ENCODE results near the gene ANTXR1.
A peak's percentile ranks its signal among the peaks of the same experiment; 100 is the strongest.
"Not testable (repeated sequence)": the region's sequence is repeated elsewhere in the genome, so short reads cannot be mapped to it uniquely, and the experiment has no call there.

ANTXR1 gene

DNA sequence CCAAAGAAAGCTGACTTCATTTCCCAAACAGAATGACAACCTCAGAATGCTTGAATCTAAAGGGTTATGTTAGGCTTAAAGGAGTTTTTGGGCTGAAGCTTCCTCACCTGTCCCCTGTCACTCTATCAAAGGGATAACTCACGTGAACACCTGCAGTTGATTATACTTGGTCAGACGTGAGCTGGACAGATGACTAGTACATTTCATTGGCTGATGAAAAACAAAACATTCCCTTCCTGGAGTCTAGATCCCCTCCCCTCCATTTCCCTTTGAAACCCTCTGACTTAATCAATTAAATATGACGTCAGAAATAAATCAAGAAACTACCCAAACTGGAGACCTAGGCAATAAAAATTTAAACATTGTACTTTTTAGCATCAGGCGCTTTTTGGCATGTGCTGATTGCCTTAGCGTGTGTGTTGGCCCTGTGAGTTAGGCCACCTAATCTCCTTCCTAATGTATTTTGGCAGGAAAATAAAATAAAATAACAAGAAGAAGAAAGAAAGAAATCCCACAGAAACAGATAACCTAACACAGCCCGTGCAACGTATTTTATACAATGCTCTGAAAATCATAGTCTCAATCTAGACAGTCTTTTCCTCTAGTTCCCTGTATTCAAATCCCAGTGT is 159.0 kb downstream of the ANTXR1 start:
- H3K9ac ChIP-seq (ENCODE audit: low read depth, low read length): no peak overlapping the region
- no peaks in the 10 kb centered on the region for H3K36me3 ChIP-seq (ENCODE audit: control insufficient read depth, insufficient read depth, low read length)
- peaks cover 3% of the 10 kb centered on the region for H3K4me1 ChIP-seq (ENCODE audit: control insufficient read depth, insufficient read depth, low read length)
- H3K4me3 ChIP-seq (ENCODE audit: low read depth, low read length): no peak overlapping the region
- no peaks in the 10 kb centered on the region for H3K9me3 ChIP-seq (ENCODE audit: control insufficient read depth, insufficient read depth, low read length)
- no peaks in the 10 kb centered on the region for H3K27me3 ChIP-seq (ENCODE audit: control insufficient read depth, insufficient read depth, low read length)

DNA sequence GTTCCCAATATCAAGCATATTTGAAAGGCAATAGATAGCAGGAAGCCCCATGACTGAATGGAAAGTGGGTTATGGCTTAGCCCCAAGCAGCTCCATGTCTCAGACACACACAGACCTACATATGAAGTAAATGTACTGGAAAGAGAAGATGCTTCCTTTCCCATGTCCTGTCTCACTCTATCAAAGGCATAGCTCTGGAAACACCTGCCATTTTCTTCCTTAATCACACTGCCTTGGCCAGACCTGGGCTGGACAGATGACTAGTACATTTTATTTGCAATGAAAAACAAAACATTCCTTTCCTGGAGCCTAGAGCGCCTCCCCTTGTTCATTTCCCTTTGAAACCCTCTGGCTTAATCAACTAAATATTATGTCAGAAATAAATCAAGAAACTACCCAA is 160.7 kb downstream of the ANTXR1 start:
- Histone ChIP-seq H3K9ac (ENCODE audit: low read depth, low read length) (no peak overlapping the region), H3K36me3 (ENCODE audit: control insufficient read depth, insufficient read depth, low read length) (no peaks in the 10 kb centered on the region), H3K9me3 (ENCODE audit: control insufficient read depth, insufficient read depth, low read length) (no peaks in the 10 kb centered on the region), H3K4me1 (ENCODE audit: control insufficient read depth, insufficient read depth, low read length) (peaks cover 13% of the 10 kb centered on the region), H3K4me3 (ENCODE audit: low read depth, low read length) (no peak overlapping the region), H3K27me3 (ENCODE audit: control insufficient read depth, insufficient read depth, low read length) (no peaks in the 10 kb centered on the region)

DNA sequence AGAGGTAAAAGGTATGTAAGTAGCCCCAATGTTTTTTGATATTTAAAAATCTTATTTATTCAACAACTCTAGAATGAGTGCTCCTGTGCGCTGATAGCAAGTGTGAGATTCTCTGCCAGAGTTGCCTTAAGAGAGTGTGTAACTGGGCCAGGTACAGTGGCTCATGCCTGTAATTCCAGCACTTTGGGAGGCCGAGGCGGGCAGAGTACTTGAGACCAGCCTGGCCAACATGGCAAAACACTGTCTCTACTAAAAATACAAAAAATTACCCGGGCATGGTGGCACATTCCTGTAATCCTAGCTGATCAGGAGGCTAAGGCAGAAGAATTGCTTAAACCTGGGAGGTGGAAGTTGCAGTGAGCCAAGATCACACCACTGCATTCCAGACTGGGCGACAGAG is 161.2 kb downstream of the ANTXR1 start:
- H3K27me3 ChIP-seq (ENCODE audit: control insufficient read depth, insufficient read depth, low read length): not testable (repeated sequence)
- H3K4me1 ChIP-seq (ENCODE audit: control insufficient read depth, insufficient read depth, low read length): peaks cover 13% of the 10 kb centered on the region

DNA sequence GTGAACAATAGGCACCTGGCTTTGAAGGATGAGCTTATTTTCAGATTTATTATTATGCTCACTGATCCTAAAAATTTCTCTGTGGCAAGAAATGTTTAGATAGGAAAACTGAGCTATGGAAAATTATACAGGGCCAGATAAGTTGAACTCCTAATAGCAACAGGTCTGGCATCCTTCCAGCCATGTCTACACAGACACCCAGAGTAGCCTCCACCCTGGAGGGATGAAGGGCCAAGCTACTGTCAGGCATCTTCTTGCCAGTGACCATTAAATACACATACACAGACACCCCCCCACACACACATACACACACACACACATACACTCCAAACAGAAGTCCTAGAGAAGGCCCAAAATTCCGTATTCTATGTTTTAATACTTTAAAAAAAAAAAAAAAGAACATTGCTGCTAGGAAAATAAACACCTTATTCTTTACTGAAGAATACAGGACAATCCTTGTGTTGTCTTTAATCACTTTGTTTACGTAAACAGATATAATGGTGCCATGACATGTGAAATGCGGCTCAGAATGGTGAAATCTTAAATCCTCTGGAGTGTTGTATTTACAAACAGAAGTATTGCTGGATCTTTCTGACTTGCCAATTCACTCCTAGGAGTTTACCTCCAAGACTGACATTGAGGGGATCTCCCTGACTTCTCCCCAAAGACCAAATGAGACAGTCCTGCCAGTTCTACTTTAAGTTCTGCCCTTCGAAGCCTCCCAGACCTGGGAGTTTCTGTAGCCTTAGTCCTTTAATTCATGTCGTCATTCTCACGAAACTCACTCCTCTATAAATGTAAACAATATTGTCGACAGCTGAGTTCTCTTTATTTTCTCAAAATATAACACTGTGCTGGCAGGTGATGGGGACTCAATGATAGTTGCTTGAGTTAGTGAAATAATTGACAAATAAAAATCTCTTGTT is 163.1 kb downstream of the ANTXR1 start:
- H3K4me1 ChIP-seq (ENCODE audit: control insufficient read depth, insufficient read depth, low read length): peaks cover 13% of the 10 kb centered on the region
- H3K27me3 ChIP-seq (ENCODE audit: control insufficient read depth, insufficient read depth, low read length): no peaks in the 10 kb centered on the region
- no peak overlapping the region for H3K9ac ChIP-seq (ENCODE audit: low read depth, low read length)
- H3K9me3 ChIP-seq (ENCODE audit: control insufficient read depth, insufficient read depth, low read length): no peaks in the 10 kb centered on the region
- no peak overlapping the region for H3K4me3 ChIP-seq (ENCODE audit: low read depth, low read length)
- no peaks in the 10 kb centered on the region for H3K36me3 ChIP-seq (ENCODE audit: control insufficient read depth, insufficient read depth, low read length)

More for the DNA sequence above, 161.2 kb downstream of the ANTXR1 start:
- H3K9me3 ChIP-seq (ENCODE audit: control insufficient read depth, insufficient read depth, low read length); H3K4me3 ChIP-seq (ENCODE audit: low read depth, low read length); H3K9ac ChIP-seq (ENCODE audit: low read depth, low read length); H3K36me3 ChIP-seq (ENCODE audit: control insufficient read depth, insufficient read depth, low read length): not testable (repeated sequence)

DNA sequence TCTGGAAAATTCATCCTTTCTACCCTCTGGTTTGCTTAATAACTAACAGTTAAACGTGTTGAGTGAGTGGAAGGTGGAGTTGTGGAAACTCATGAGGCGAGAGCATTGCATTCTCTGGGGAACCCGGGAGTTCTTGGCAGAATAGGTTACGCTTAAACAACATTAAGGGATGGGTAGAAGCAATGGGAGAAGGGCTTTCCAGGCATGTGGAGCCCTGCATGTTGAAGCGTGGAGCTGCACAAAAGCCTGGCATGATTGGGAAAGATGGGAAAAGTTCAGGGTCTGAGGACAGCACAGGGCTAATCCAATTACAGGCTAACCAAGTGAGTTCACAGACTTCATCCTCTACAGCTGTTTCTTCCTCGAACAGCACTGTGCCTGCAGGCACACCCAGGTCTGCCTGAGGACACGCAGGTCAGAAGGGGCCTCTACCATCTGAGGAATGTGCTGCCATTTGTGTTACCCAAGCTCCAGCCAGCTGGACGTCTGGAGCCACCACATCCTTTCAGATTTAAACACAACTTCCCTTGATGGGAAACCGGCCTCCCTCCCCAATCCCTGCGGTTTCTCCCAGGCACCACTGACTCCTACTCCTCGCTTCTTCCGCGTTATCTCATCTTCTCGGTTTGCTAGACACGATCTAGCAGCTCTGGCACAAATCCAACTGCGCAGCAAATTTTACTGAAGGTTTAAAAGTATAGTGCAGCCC is 164.2 kb downstream of the ANTXR1 start:
- no peaks in the 10 kb centered on the region for H3K36me3 ChIP-seq (ENCODE audit: control insufficient read depth, insufficient read depth, low read length)
- peak overlapping the region; percentile 40 for H3K4me3 ChIP-seq (ENCODE audit: low read depth, low read length)
- H3K27me3 ChIP-seq (ENCODE audit: control insufficient read depth, insufficient read depth, low read length): no peaks in the 10 kb centered on the region
- H3K9me3 ChIP-seq (ENCODE audit: control insufficient read depth, insufficient read depth, low read length): no peaks in the 10 kb centered on the region
- peak overlapping the region; percentile 1 for H3K9ac ChIP-seq (ENCODE audit: low read depth, low read length)
- peaks cover 13% of the 10 kb centered on the region for H3K4me1 ChIP-seq (ENCODE audit: control insufficient read depth, insufficient read depth, low read length)

DNA sequence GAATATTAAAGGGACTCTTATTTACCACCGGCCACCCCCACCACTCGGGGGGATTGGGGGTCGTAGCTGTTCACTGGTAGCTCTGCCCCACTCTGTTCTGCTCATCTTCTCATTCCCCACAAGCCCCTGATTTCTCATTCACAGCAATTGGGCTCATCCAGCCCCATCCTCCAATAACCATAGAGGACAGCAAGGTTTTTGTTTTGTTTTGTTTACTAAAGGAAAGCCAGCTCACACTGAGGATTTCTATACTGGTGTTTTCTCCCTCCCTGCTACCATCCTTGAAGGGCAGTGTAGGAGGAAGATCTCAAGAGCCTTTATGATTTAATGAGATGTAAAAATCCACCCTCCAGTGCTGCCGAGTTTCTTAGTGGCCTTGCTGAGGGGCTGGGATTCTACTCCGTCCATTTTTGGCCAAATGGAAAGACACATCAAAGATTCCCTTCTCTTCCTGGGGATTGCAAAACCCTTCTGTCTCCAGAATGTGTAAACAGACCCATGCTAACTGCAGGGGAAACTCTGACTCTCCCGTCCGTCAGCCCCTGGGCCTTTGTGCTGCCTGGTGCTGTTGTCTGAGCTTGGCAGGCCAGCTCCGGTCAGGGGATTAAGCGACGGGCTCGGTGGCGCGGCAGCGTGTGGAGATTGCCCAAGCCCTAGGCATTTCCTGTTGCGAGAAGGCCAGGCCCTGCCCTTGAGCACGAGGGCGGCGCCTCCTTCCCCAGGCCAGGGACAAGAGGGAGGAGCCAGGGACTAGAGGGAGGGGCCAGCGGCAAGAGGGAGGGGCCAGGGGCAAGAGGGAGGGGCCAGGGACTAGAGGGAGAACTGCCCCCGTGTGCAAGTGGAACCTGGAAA is 165.0 kb downstream of the ANTXR1 start:
- peak overlapping the region; percentile 1 for H3K9ac ChIP-seq (ENCODE audit: low read depth, low read length)
- H3K27me3 ChIP-seq (ENCODE audit: control insufficient read depth, insufficient read depth, low read length): no peaks in the 10 kb centered on the region
- H3K36me3 ChIP-seq (ENCODE audit: control insufficient read depth, insufficient read depth, low read length): no peaks in the 10 kb centered on the region
- H3K4me1 ChIP-seq (ENCODE audit: control insufficient read depth, insufficient read depth, low read length): peaks cover 13% of the 10 kb centered on the region
- H3K4me3 ChIP-seq (ENCODE audit: low read depth, low read length): peak overlapping the region; percentile 40
- H3K9me3 ChIP-seq (ENCODE audit: control insufficient read depth, insufficient read depth, low read length): no peaks in the 10 kb centered on the region

DNA sequence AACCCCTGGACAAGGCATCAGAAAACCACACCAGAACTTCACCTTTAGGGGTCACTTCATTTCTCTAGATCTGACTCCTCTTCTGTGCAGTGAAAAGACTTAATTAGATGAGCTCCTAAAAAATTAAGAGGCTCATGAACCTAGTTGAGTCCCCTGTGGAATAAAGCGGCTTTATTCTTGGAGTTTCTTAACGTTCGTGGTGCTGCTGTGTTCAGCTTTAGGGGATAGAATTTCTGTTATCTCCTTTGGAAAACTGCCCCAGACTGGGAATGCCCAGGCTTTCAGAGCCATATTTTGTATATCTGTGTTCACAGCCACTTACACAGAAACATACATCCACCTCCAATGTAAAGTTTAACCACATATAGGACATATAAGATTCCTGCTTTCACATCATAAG is 165.8 kb downstream of the ANTXR1 start:
- Histone ChIP-seq H3K9ac (ENCODE audit: low read depth, low read length) (no peak overlapping the region), H3K27me3 (ENCODE audit: control insufficient read depth, insufficient read depth, low read length) (no peaks in the 10 kb centered on the region), H3K36me3 (ENCODE audit: control insufficient read depth, insufficient read depth, low read length) (no peaks in the 10 kb centered on the region), H3K4me1 (ENCODE audit: control insufficient read depth, insufficient read depth, low read length) (peaks cover 13% of the 10 kb centered on the region), H3K4me3 (ENCODE audit: low read depth, low read length) (peak overlapping the region; percentile 30), H3K9me3 (ENCODE audit: control insufficient read depth, insufficient read depth, low read length) (no peaks in the 10 kb centered on the region)

DNA sequence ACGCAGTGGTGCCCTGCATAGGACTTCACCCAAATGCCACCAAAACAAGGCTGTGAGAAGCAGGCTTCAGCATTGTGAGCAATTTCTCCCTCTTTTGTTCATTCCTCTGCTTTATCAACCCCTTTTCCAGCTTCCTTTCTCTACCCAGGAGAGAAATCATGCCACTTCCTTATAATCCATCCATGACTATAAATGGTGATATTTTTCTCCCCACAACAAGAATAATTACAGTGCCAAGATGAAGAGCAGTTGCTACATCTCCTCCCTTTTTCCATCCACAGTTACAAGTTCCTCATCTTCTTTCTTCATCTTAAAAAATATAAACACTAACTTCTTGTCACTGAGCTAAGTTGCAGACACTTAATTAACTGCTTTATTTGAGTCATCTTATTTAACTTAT is 167.2 kb downstream of the ANTXR1 start:
- Histone ChIP-seq H3K9me3 (ENCODE audit: control insufficient read depth, insufficient read depth, low read length) (no peaks in the 10 kb centered on the region), H3K36me3 (ENCODE audit: control insufficient read depth, insufficient read depth, low read length) (no peaks in the 10 kb centered on the region), H3K4me3 (ENCODE audit: low read depth, low read length) (no peak overlapping the region), H3K4me1 (ENCODE audit: control insufficient read depth, insufficient read depth, low read length) (peaks cover 13% of the 10 kb centered on the region), H3K9ac (ENCODE audit: low read depth, low read length) (no peak overlapping the region), H3K27me3 (ENCODE audit: control insufficient read depth, insufficient read depth, low read length) (no peaks in the 10 kb centered on the region)

DNA sequence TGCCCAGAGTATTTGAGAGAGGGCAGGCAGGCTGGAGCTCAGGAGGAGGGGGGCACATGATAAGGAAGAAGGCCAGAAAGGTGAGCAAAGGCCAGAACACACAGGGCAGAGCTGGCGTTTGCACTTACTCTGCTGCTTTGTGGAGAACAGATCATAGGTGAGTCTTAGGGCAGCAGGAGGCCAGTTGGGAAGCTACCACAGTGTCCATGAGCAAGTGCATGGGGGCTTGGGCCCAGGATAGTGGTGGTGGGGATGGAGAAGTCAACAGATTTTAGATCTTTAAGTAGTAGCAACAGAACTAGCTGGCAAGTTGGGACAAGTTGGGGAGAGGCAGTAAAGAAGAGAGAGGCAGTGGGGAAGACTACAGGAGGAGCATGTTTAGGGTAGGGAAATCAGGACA is 168.0 kb downstream of the ANTXR1 start:
- no peaks in the 10 kb centered on the region for H3K36me3 ChIP-seq (ENCODE audit: control insufficient read depth, insufficient read depth, low read length)
- H3K4me1 ChIP-seq (ENCODE audit: control insufficient read depth, insufficient read depth, low read length): peaks cover 13% of the 10 kb centered on the region
- no peak overlapping the region for H3K4me3 ChIP-seq (ENCODE audit: low read depth, low read length)
- no peak overlapping the region for H3K9ac ChIP-seq (ENCODE audit: low read depth, low read length)
- H3K27me3 ChIP-seq (ENCODE audit: control insufficient read depth, insufficient read depth, low read length): no peaks in the 10 kb centered on the region
- H3K9me3 ChIP-seq (ENCODE audit: control insufficient read depth, insufficient read depth, low read length): no peaks in the 10 kb centered on the region

DNA sequence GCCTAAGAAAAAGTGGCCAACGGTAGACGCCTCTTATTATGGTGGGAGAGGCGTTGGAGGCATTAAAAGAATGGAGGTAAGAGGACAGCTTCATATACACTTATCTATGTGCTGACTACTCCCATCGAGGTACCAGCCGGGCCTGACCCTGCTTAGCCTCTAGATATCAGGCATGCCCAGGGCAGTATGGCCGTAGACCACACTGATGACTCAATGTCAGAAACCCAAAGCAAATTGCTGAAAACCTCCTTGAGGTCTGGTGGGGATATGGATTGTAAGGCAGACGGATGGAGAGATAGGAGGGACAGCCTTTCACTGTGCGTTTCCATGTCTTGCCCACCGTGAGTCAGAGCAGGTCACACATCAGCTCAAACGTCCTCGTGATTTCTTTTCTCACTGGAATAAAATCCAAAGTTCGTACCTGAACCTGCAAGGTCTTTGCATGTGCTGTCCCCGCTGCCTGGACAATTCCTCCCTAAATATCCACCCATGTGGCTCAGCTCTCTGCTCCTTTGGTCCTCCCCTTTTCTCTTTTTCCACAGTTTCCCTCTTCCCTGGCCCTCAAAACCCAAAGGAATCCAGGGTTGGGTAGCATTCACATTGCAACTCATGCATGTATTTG is 168.9 kb downstream of the ANTXR1 start:
- H3K36me3 ChIP-seq (ENCODE audit: control insufficient read depth, insufficient read depth, low read length): no peaks in the 10 kb centered on the region
- H3K4me1 ChIP-seq (ENCODE audit: control insufficient read depth, insufficient read depth, low read length): peaks cover 11% of the 10 kb centered on the region
- H3K9me3 ChIP-seq (ENCODE audit: control insufficient read depth, insufficient read depth, low read length): no peaks in the 10 kb centered on the region
- no peaks in the 10 kb centered on the region for H3K27me3 ChIP-seq (ENCODE audit: control insufficient read depth, insufficient read depth, low read length)
- H3K9ac ChIP-seq (ENCODE audit: low read depth, low read length): no peak overlapping the region
- H3K4me3 ChIP-seq (ENCODE audit: low read depth, low read length): no peak overlapping the region

DNA sequence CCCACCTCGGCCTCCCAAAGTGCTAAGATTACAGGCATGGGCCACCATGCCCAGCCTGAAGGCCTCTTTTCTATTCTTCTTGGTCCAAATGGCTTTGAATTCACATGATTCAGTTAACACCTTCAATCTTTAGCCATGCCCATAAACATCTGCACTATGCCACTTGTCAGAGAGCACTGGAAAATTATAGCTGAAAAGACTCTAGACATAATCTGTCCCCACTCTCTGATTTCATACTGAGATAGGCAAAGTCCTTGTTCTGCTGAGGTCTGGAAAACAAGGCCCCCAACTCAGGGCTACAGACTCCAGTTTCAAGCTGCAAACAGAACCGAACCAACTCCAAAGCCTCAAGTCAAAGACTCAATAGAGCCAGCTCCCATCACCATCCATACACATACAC is 170.7 kb downstream of the ANTXR1 start:
- Histone ChIP-seq H3K36me3 (ENCODE audit: control insufficient read depth, insufficient read depth, low read length) (no peaks in the 10 kb centered on the region), H3K4me3 (ENCODE audit: low read depth, low read length) (no peak overlapping the region), H3K9ac (ENCODE audit: low read depth, low read length) (no peak overlapping the region), H3K9me3 (ENCODE audit: control insufficient read depth, insufficient read depth, low read length) (no peaks in the 10 kb centered on the region), H3K27me3 (ENCODE audit: control insufficient read depth, insufficient read depth, low read length) (no peaks in the 10 kb centered on the region), H3K4me1 (ENCODE audit: control insufficient read depth, insufficient read depth, low read length) (no peaks in the 10 kb centered on the region)

Data from iPS-15b (cell line).